HUES48 (cell line): ENCODE results near the gene ADAMTS17.

Experiments
- H3K27ac ChIP-seq: one replicate; pipeline ENCODE4 v1.7.0; 2013; ENCODE audit warnings: low read depth, low read length, inconsistent platforms
- H3K27me3 ChIP-seq: 2 replicates; pipeline ENCODE4 v1.6.1; 2013; ENCODE audit warnings: mild to moderate bottlenecking, low read length; ENCODE audit not compliant: control insufficient read depth, insufficient read depth
- H3K36me3 ChIP-seq: 2 replicates; pipeline ENCODE4 v1.6.1; 2013; ENCODE audit warnings: low read length; ENCODE audit not compliant: control insufficient read depth, insufficient read depth
- H3K4me1 ChIP-seq: 2 replicates; pipeline ENCODE4 v1.6.1; 2013; ENCODE audit warnings: mild to moderate bottlenecking, low read length; ENCODE audit not compliant: control insufficient read depth, insufficient read depth
- H3K4me3 ChIP-seq: 2 replicates; pipeline ENCODE4 v1.5.1; 2013; ENCODE audit warnings: mild to moderate bottlenecking, low read depth, low read length
- H3K9ac ChIP-seq: 2 replicates; pipeline ENCODE4 v1.6.1; 2013; ENCODE audit warnings: mild to moderate bottlenecking, low read depth, low read length, moderate library complexity
- H3K9me3 ChIP-seq: 2 replicates; pipeline ENCODE4 v1.6.1; 2013; ENCODE audit warnings: low read length; ENCODE audit not compliant: control insufficient read depth, insufficient read depth

ADAMTS17 gene

GRCh38 chr15:100275641-100276040 lies 66.1 kb downstream of the ADAMTS17 start:
- H3K9me3 ChIP-seq = no peaks in the 10 kb centered on the region
- H3K27me3 ChIP-seq = no peaks in the 10 kb centered on the region
- H3K27ac ChIP-seq = no peak overlapping the region
- no peak overlapping the region for H3K4me3 ChIP-seq
- no peak overlapping the region for H3K9ac ChIP-seq
- H3K4me1 ChIP-seq = no peaks in the 10 kb centered on the region
- H3K36me3 ChIP-seq = no peaks in the 10 kb centered on the region

DNA sequence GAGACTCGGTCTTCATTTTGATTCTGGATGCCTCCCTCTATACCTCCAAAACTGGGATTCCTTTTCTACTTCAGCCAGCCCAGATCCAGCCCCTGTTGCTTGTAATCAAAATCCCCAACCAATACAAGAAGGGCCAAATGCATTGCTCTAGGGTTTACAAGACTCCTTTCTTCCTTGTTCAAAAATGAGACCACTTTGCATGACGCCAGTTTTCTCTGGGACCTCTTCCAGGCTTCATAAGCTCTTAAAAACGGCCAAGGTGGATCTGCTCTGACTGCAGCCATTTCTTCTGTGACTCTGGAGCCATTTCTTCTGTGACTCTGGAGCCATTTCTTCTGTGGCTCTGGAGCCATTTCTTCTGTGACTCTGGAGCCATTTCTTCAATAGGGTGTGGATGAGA lies 71.9 kb downstream of the ADAMTS17 start:
- no peaks in the 10 kb centered on the region for H3K36me3 ChIP-seq
- H3K4me3 ChIP-seq = no peak overlapping the region
- no peaks in the 10 kb centered on the region for H3K27me3 ChIP-seq
- no peaks in the 10 kb centered on the region for H3K9me3 ChIP-seq
- H3K27ac ChIP-seq = no peak overlapping the region
- H3K9ac ChIP-seq = no peak overlapping the region
- H3K4me1 ChIP-seq = no peaks in the 10 kb centered on the region

DNA sequence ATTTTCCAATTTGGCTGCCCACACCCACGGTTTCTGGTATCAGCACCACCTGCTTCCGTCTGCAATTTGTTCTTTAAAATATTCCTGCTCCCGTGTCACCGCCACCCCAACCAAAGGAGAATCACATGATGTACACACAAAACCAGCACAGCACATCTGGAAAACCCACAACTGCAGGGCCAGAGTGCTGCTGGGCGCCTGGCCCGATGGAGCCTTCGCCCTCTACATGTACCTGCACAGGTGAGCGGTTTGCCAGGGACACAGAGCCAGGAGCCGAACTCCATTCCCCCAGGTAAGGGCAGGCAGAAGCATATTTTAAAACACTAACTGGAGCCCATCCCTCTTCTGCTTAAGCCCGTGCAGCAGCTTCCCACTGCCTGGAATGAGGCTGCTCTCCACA lies 75.6 kb downstream of the ADAMTS17 start:
- H3K4me3 ChIP-seq = no peak overlapping the region
- no peak overlapping the region for H3K9ac ChIP-seq
- no peaks in the 10 kb centered on the region for H3K4me1 ChIP-seq
- H3K27me3 ChIP-seq = no peaks in the 10 kb centered on the region
- no peaks in the 10 kb centered on the region for H3K36me3 ChIP-seq
- H3K27ac ChIP-seq = no peak overlapping the region
- no peaks in the 10 kb centered on the region for H3K9me3 ChIP-seq

DNA sequence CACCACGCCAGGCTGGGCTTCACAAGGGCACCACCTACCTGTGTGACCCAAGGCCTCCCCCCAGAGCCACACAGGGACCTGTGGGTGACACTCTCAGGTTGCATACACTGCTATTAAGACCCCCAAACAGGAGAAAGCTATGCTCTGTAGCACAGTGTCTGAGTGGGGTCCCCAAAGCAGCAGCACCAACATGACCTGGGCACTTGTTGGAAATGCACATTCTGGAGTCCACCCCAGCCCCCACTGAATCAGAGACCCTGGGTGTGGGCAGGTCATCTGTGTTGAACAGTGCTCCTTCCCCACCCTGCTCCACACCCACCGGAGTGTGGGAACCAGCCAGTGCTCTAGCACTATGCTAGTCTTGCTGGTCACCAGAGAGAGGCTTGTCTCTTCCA lies 76.1 kb downstream of the ADAMTS17 start:
- Histone ChIP-seq H3K36me3 (no peaks in the 10 kb centered on the region), H3K4me3 (no peak overlapping the region), H3K9me3 (no peaks in the 10 kb centered on the region), H3K4me1 (no peaks in the 10 kb centered on the region), H3K27ac (no peak overlapping the region), H3K27me3 (no peaks in the 10 kb centered on the region), H3K9ac (no peak overlapping the region)

- Histone ChIP-seq H3K27ac (no peak overlapping the region), H3K27me3 (no peaks in the 10 kb centered on the region), H3K4me3 (no peak overlapping the region), H3K36me3 (no peaks in the 10 kb centered on the region), H3K9ac (no peak overlapping the region), H3K9me3 (no peaks in the 10 kb centered on the region), H3K4me1 (no peaks in the 10 kb centered on the region)
Observed at GRCh38 chr15:100264994-100265640, 76.7 kb downstream of the ADAMTS17 start.

- H3K9ac ChIP-seq = no peak overlapping the region
- no peaks in the 10 kb centered on the region for H3K4me1 ChIP-seq
- H3K27me3 ChIP-seq = no peaks in the 10 kb centered on the region
- no peak overlapping the region for H3K4me3 ChIP-seq
- H3K9me3 ChIP-seq = no peaks in the 10 kb centered on the region
- H3K27ac ChIP-seq = no peak overlapping the region
- no peaks in the 10 kb centered on the region for H3K36me3 ChIP-seq
Observed at GRCh38 chr15:100263721-100264455, 77.9 kb downstream of the ADAMTS17 start.

DNA sequence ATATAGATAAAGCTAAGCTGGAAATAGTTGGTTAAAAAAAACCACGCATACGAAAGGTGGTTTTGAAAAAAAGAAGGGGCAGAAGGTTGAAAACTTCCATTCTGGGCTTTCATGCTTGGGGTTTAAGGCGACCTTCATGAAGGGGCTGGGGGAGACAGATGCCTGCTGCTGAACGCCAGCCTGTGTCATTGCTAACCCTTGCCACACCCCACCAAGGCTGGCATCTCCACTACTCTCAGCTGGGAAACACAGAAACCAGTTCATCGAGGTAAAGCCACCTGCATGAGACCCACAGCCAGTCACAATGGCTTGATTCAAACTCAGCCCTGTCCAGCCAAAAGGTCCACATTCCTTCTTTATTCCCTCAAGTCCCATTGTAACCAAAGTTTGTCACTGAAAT lies 78.7 kb downstream of the ADAMTS17 start:
- Histone ChIP-seq H3K9me3 (peaks cover 5% of the 10 kb centered on the region; the same call in 1 of the 2 replicates), H3K27ac (no peak overlapping the region), H3K27me3 (no peaks in the 10 kb centered on the region), H3K4me3 (no peak overlapping the region), H3K36me3 (no peaks in the 10 kb centered on the region), H3K9ac (no peak overlapping the region), H3K4me1 (no peaks in the 10 kb centered on the region)

- Histone ChIP-seq H3K36me3 (no peaks in the 10 kb centered on the region), H3K4me1 (no peaks in the 10 kb centered on the region), H3K27ac (no peak overlapping the region), H3K9ac (no peak overlapping the region), H3K4me3 (no peak overlapping the region), H3K27me3 (no peaks in the 10 kb centered on the region), H3K9me3 (peaks cover 5% of the 10 kb centered on the region; the same call in 1 of the 2 replicates)
Observed at GRCh38 chr15:100261302-100262240, 80.2 kb downstream of the ADAMTS17 start.

DNA sequence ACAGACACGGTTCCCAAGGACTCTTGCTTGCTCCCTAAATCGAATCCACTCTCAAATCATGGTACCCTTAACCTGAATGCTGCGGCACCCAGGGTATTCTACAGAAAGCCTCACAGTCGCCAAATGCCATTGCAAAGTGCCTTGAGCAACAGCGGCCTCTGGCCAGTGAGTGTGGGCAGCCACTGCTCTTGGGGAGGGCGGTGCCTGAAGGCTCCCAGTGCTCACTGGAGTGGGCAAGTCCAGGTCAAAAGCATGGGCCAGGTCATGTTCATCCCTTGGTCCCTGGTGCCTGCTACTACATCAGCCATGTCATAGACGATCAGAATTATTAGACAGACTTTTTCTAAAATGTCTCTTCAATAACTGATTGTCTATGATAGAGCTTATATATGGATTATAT lies 82.5 kb downstream of the ADAMTS17 start:
- no peak overlapping the region for H3K27ac ChIP-seq
- no peak overlapping the region for H3K4me3 ChIP-seq
- H3K9me3 ChIP-seq = peaks cover 5% of the 10 kb centered on the region; the same call in 1 of the 2 replicates
- H3K36me3 ChIP-seq = no peaks in the 10 kb centered on the region
- no peaks in the 10 kb centered on the region for H3K4me1 ChIP-seq
- H3K9ac ChIP-seq = no peak overlapping the region
- no peaks in the 10 kb centered on the region for H3K27me3 ChIP-seq

DNA sequence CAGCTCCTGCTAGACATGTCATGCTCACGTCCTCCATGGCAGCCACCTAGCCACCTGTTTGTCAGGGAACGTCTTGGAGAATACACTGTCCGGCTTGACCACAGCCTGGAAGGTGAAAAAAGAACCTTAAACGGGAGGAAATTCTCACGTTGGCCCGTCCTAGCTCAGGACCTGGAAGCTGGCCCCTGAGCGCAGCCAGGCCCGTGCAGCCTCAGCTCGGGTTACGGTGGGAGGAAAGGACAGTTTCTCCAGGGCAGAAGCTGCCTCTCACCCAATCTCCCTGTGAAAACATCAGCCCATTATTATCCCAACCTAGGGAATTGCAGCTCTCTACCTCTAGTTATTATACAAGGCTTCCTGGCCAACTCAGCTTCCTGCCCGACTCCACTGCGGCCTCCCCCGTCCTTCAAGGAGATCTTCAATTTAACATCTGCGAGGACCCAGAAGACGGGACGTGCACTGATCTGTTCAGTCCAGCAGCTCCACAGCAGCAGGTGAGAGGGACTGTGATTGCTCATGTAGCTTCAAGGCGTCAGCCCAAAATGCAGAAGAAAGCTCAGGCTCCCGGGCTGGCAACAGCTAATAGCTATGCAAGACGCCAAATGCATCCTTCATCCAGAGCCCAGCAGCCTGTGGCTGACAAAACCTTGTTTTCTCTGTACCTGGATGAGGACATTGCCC lies 84.7 kb downstream of the ADAMTS17 start:
- Histone ChIP-seq H3K4me3 (no peak overlapping the region), H3K9ac (no peak overlapping the region), H3K36me3 (no peaks in the 10 kb centered on the region), H3K27me3 (no peaks in the 10 kb centered on the region), H3K4me1 (no peaks in the 10 kb centered on the region), H3K9me3 (peaks cover 5% of the 10 kb centered on the region; the same call in 1 of the 2 replicates), H3K27ac (no peak overlapping the region)
